OCI-LY7 (cell line): Measurements from ENCODE around the gene RPP30. TPM values are rescaled to one million over a fixed set of nuclear protein-coding genes. Genes with fewer than 3 reads are reported as not detected.

ENCODE experiments used
- BruUV-seq: library from RNA; stranded (reverse); fragments of 400-500 nt; replicated peaks from 2 replicates; lab custom pipeline; 2021; lab: Mats Ljungman, UMichigan
- CTCF ChIA-PET: fragments of 300-600 bp; sonication (Branson Sonifier 250); formaldehyde crosslinking; loops from one replicate; lab custom pipeline; 2022; ENCODE audit warnings: antibody characterized with exemption; ENCODE audit not compliant: unreplicated experiment; lab: Charles Lee
- POLR2A ChIA-PET: fragments of 300-600 bp; sonication (Branson Sonifier 250); formaldehyde crosslinking; loops from one replicate; lab custom pipeline; 2022; ENCODE audit warnings: antibody characterized with exemption; lab: Charles Lee
- DNase-seq: peaks from one replicate; pipeline ENCODE4 v3.0.0-alpha.2; 2015; ENCODE audit warnings: low spot score
- H2AFZ ChIP-seq: fragments of 200-600 bp; sonication (generic), shearing (Covaris generic); 2 replicates; pipeline ENCODE4 v1.6.1; 2014; ENCODE audit warnings: mild to moderate bottlenecking, antibody characterized with exemption, low read length, moderate library complexity
- H3K27ac ChIP-seq: fragments of 200-600 bp; sonication (generic); 2 replicates; pipeline ENCODE4 v1.5.1; 2014; ENCODE audit warnings: mixed run types, low read depth, mild to moderate bottlenecking, moderate library complexity, low read length, inconsistent platforms; ENCODE audit not compliant: poor library complexity, severe bottlenecking
- H3K36me3 ChIP-seq: fragments of 200-600 bp; sonication (generic); 2 replicates; pipeline ENCODE4 v1.6.1; 2014; ENCODE audit warnings: mild to moderate bottlenecking, antibody characterized with exemption, low read length, moderate library complexity, mixed read lengths; ENCODE audit not compliant: insufficient read depth
- H3K4me1 ChIP-seq: fragments of 200-600 bp; sonication (generic); 2 replicates; pipeline ENCODE4 v1.5.1; 2014; ENCODE audit warnings: mild to moderate bottlenecking, low read length; ENCODE audit not compliant: insufficient read depth, poor library complexity, severe bottlenecking
- H3K4me2 ChIP-seq: fragments of 200-600 bp; sonication (generic); 2 replicates; pipeline ENCODE4 v1.6.1; 2014; ENCODE audit warnings: mild to moderate bottlenecking, low read length
- H3K4me3 ChIP-seq: fragments of 200-600 bp; sonication (generic); 2 replicates; pipeline ENCODE4 v1.5.1; 2014; ENCODE audit warnings: mild to moderate bottlenecking, low read depth, low read length; ENCODE audit not compliant: poor library complexity, severe bottlenecking
- H3K79me2 ChIP-seq: fragments of 200-600 bp; sonication (generic); 2 replicates; pipeline ENCODE4 v1.6.1; 2016; ENCODE audit warnings: low read depth, mild to moderate bottlenecking, low read length, moderate library complexity, mixed read lengths; ENCODE audit not compliant: insufficient read depth
- H3K9me2 ChIP-seq: fragments of 200-600 bp; sonication (generic); 2 replicates; pipeline ENCODE4 v1.6.1; 2016; ENCODE audit warnings: mild to moderate bottlenecking, low read length, mixed read lengths; ENCODE audit not compliant: insufficient read depth
- H3K9me3 ChIP-seq: fragments of 200-600 bp; sonication (generic); 2 replicates; pipeline ENCODE4 v1.6.1; 2014; ENCODE audit warnings: mild to moderate bottlenecking, mixed run types, low read length, mixed read lengths
- H4K20me1 ChIP-seq: fragments of 200-600 bp; sonication (generic); 2 replicates; pipeline ENCODE4 v1.6.1; 2014; ENCODE audit warnings: mild to moderate bottlenecking, antibody characterized with exemption, low read length, moderate library complexity, mixed read lengths; ENCODE audit not compliant: insufficient read depth
- EZH2phosphoT487 ChIP-seq: fragments of 200-600 bp; sonication (generic); IDR thresholded peaks from 2 replicates; pipeline ENCODE4 v1.6.1; 2018; ENCODE audit warnings: low read depth, borderline replicate concordance, mild to moderate bottlenecking, mixed run types, antibody characterized with exemption, low read length, moderate library complexity, mixed read lengths
- intact Hi-C: fragments of 100-400 bp; cut with micrococcal nuclease; formaldehyde crosslinking; loops from one replicate; pipeline ENCODE4 v1.10.0; 2022; ENCODE audit not compliant: unreplicated experiment
- total RNA-seq, 2 experiments: library from RNA; depleted of rRNA in 1 of 2; stranded (reverse); fragments of >200 nt in 1 of 2; shearing (Covaris generic) in 1 of 2; gene quantifications; 2 replicates each; pipeline ENCODE4 v1.2.3, GENCODE V29; 2014 to 2022
- TF ChIP-seq, protein P1 (sequence below): fragments of 200-600 bp; sonication (generic); conservative IDR thresholded peaks from 2 replicates; pipeline ENCODE4 v1.5.1; 2014; ENCODE audit warnings: mild to moderate bottlenecking, antibody characterized with exemption, low read length, moderate library complexity, mixed read lengths

Gene RPP30
- total RNA-seq, 2 experiments from 2014 or later, result 34.3 to 50.4 TPM

DNA sequence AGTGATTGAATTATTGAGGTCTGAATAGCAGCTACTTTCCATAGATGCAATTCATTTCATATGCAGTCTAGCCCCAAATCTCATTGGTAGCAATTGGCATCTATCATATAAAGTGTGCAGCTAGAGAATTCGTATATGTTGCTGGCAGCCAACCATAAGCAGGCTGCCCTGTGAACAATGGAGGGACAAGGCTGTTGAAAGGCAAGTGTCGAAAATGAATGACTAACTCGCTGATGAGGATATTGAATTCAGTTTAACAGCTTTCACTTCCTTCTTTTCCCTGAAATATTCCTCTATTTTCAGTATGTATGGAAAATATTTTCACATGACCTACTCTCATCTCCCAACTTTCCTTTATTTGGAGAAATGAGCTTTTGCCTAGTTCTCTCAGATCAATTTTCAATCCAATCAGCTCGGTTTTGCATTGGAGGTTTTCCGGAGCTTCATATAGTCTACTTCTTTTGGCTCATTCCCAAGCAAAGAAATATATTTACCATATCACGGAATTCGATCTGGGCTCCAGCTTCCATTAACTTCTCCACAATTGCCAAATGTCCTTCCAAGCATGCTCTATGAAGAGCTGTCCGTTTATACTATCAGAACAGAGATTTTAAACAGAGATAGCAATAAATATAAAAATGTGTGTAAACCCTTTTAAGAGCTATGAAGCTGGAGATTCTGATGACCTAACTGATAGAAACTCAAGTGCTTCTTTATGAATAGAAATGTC is 45.6 kb downstream of the RPP30 start:
- POLR2A ChIA-PET, result interaction anchor here (0.6 to 0.7 kb wide), 4 partner anchors 64 to 503 kb away, joined by 3 to 6 read pairs (median 4); no protein-coding TSS in a partner anchor

DNA sequence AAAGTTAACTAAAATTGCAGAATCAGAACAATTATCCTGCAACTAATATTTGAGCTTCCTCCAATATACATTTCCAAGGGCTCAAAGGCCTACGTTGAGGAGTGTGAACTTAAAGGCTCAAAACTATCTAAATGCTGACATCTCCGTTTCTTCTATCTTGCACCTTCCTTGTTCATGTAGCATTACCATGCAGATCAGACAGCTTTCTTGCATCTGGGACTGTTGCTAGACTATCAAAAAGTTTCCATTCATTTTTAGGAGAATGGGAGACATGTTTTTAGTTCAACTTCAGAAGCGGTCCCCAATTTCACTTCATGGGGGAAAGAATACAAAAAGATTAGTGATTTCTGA is 46.2 kb downstream of the RPP30 start:
- H3K9me2 ChIP-seq, result no peaks in the 10 kb centered on the region
- intact Hi-C loops, result loop anchor here (10.0 kb wide), 1 partner anchor 997 kb away; no protein-coding TSS in a partner anchor
- no peak overlapping the region for H3K4me3 ChIP-seq
- TF ChIP-seq, protein P1, sequence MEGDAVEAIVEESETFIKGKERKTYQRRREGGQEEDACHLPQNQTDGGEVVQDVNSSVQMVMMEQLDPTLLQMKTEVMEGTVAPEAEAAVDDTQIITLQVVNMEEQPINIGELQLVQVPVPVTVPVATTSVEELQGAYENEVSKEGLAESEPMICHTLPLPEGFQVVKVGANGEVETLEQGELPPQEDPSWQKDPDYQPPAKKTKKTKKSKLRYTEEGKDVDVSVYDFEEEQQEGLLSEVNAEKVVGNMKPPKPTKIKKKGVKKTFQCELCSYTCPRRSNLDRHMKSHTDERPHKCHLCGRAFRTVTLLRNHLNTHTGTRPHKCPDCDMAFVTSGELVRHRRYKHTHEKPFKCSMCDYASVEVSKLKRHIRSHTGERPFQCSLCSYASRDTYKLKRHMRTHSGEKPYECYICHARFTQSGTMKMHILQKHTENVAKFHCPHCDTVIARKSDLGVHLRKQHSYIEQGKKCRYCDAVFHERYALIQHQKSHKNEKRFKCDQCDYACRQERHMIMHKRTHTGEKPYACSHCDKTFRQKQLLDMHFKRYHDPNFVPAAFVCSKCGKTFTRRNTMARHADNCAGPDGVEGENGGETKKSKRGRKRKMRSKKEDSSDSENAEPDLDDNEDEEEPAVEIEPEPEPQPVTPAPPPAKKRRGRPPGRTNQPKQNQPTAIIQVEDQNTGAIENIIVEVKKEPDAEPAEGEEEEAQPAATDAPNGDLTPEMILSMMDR, result no peak
- TF ChIP-seq EZH2phosphoT487, result no peak
- no peaks in the 10 kb centered on the region for H3K4me1 ChIP-seq
- H3K79me2 ChIP-seq, result no peaks in the 10 kb centered on the region
- H3K4me2 ChIP-seq, result no peak overlapping the region
- no TSS peak for BruUV-seq
- no peaks in the 10 kb centered on the region for H4K20me1 ChIP-seq
- no peak overlapping the region for H2AFZ ChIP-seq
- CTCF ChIA-PET, result no interaction called here
- POLR2A ChIA-PET, result interaction anchor here (0.6 to 1.6 kb wide), 3 partner anchors 12 to 503 kb away, joined by 3 to 6 read pairs (median 4); no protein-coding TSS in a partner anchor
- no peak overlapping the region for H3K27ac ChIP-seq
- H3K9me3 ChIP-seq, result no peaks in the 10 kb centered on the region
- no peak for DNase-seq
- no peaks in the 10 kb centered on the region for H3K36me3 ChIP-seq

More for the DNA sequence above, 45.6 kb downstream of the RPP30 start:
- no peak overlapping the region for H2AFZ ChIP-seq
- no peaks in the 10 kb centered on the region for H3K36me3 ChIP-seq
- no peak for DNase-seq
- CTCF ChIA-PET, result no interaction called here
- H3K4me2 ChIP-seq, result no peak overlapping the region
- no peaks in the 10 kb centered on the region for H3K9me3 ChIP-seq
- H3K79me2 ChIP-seq, result no peaks in the 10 kb centered on the region
- no peak overlapping the region for H3K4me3 ChIP-seq
- H4K20me1 ChIP-seq, result no peaks in the 10 kb centered on the region
- no TSS peak for BruUV-seq
- H3K9me2 ChIP-seq, result no peaks in the 10 kb centered on the region
- H3K4me1 ChIP-seq, result no peaks in the 10 kb centered on the region
- no peak overlapping the region for H3K27ac ChIP-seq
- TF ChIP-seq, protein P1, result no peak
- TF ChIP-seq EZH2phosphoT487, result no peak
- intact Hi-C loops, result loop anchor here (10.0 kb wide), 1 partner anchor 997 kb away; no protein-coding TSS in a partner anchor
